Measurements from ENCODE around the gene ADAMTS10. TPM values are rescaled to one million over a fixed set of nuclear protein-coding genes. Genes with fewer than 3 reads are reported as not detected.
"Not testable (repeated sequence)": the region's sequence is repeated elsewhere in the genome, so short reads cannot be mapped to it uniquely, and the experiment has no call there.

ADAMTS10 gene
- total and polyA plus RNA-seq, 10 of the 15 experiments (the other 5 are each of a cell fraction or from before 2014, with no cell fraction given) = 0.01 to 2.5 (median 0.42) TPM; not detected in 3

GRCh38 chr19:8617984-8618383 lies 7.5 kb upstream of the ADAMTS10 start:
- Histone ChIP-seq H2AFZ (ENCODE audit: control insufficient read depth, low read depth, low read length) (no peak overlapping the region), H3K9me3 (replicated peaks; ENCODE audit: control insufficient read depth, insufficient read depth, low read length) (no peaks in the 10 kb centered on the region), H3K4me2 (ENCODE audit: control insufficient read depth, insufficient read depth) (no peak overlapping the region), H3K27me3 (replicated peaks in 1 of 2; ENCODE audit: control insufficient read depth in 2 of 2, insufficient read depth in 2 of 2, low read length in 1 of 2) (no peaks in the 10 kb centered on the region), H3K27ac (ENCODE audit: control insufficient read depth, insufficient read depth) (no peak overlapping the region), H3K4me3 (no peak overlapping the region), H4K20me1 (ENCODE audit: control insufficient read depth, insufficient read depth) (no peaks in the 10 kb centered on the region), H3K4me1 (ENCODE audit: control insufficient read depth, insufficient read depth, low read length) (no peaks in the 10 kb centered on the region), H3K9ac (ENCODE audit: control insufficient read depth, insufficient read depth, low read length) (no peak overlapping the region), H3K79me2 (ENCODE audit: control insufficient read depth, insufficient read depth, low read length) (no peaks in the 10 kb centered on the region), H3K36me3 (ENCODE audit: control insufficient read depth in 2 of 2, insufficient read depth in 2 of 2, low read length in 1 of 2) (no peaks in the 10 kb centered on the region)
- in situ Hi-C loops (cut with MboI) = no loop called here
- DNase-seq (ENCODE audit: low read depth, low spot score) (no peak), FAIRE-seq (no peak), ATAC-seq (no peak)
- ChIA-PET RAD21 (ENCODE audit: unreplicated experiment) (no interaction called here), SMC1A (ENCODE audit: uncharacterized antibody, unreplicated experiment) (interaction anchor here (1.5 kb wide), 1 partner anchor 76 kb away, joined by 7 read pairs; no protein-coding TSS in a partner anchor), POLR2A (no interaction called here), CTCF (interaction anchor here (0.8 kb wide), 1 partner anchor 13 kb away, joined by 4 read pairs; no protein-coding TSS in a partner anchor)
- intact Hi-C loops (cut with micrococcal nuclease; ENCODE audit: unreplicated experiment) = no loop called here
- 2% methylated on average over 4 of the region's 4 CpGs for WGBS (ENCODE audit: insufficient coverage, insufficient replicate concordance, low lambda C conversion rate, missing lambda C conversion rate)
- BruUV-seq (replicated peaks) = no TSS peak
- no peak for TF ChIP-seq BCLAF1 (IDR thresholded peaks at IDR 0.05)
- no peak for TF ChIP-seq ASH2L (IDR thresholded peaks at IDR 0.05; ENCODE audit: borderline replicate concordance, low read depth)
- no peak for TF ChIP-seq POLR2AphosphoS2 (IDR thresholded peaks at IDR 0.05; ENCODE audit: low read depth, low read length)

- intact Hi-C loops (cut with micrococcal nuclease; ENCODE audit: unreplicated experiment); POLR2A ChIA-PET; ATAC-seq; H3K4me1 ChIP-seq (ENCODE audit: control insufficient read depth, insufficient read depth, low read length); H3K27ac ChIP-seq (ENCODE audit: control insufficient read depth, insufficient read depth); H3K9ac ChIP-seq (ENCODE audit: control insufficient read depth, insufficient read depth, low read length); H2AFZ ChIP-seq (ENCODE audit: control insufficient read depth, low read depth, low read length); in situ Hi-C loops (cut with MboI); H3K9me3 ChIP-seq (replicated peaks; ENCODE audit: control insufficient read depth, insufficient read depth, low read length); H3K4me3 ChIP-seq; H3K4me2 ChIP-seq (ENCODE audit: control insufficient read depth, insufficient read depth); H4K20me1 ChIP-seq (ENCODE audit: control insufficient read depth, insufficient read depth); BruUV-seq (replicated peaks); DNase-seq (ENCODE audit: low read depth, low spot score); H3K27me3 ChIP-seq (replicated peaks in 1 of 2; ENCODE audit: control insufficient read depth in 2 of 2, insufficient read depth in 2 of 2, low read length in 1 of 2); H3K79me2 ChIP-seq (ENCODE audit: control insufficient read depth, insufficient read depth, low read length); H3K36me3 ChIP-seq (ENCODE audit: control insufficient read depth in 2 of 2, insufficient read depth in 2 of 2, low read length in 1 of 2); RAD21 ChIA-PET (ENCODE audit: unreplicated experiment); FAIRE-seq: not testable (repeated sequence)
- CTCF ChIA-PET = interaction anchor here (0.7 kb wide), 1 partner anchor 99 kb away, joined by 3 read pairs; no protein-coding TSS in a partner anchor
- 63% methylated on average over 15 of the region's 15 CpGs for WGBS (ENCODE audit: insufficient coverage, insufficient replicate concordance, low lambda C conversion rate, missing lambda C conversion rate)
- SMC1A ChIA-PET (ENCODE audit: uncharacterized antibody, unreplicated experiment) = interaction anchor here (1.5 kb wide), 1 partner anchor 76 kb away, joined by 7 read pairs; no protein-coding TSS in a partner anchor
Measured at GRCh38 chr19:8617325-8617724, 6.8 kb upstream of the ADAMTS10 start.
